Measurements from ENCODE around the gene MARK1.
"Not testable (repeated sequence)": the region's sequence is repeated elsewhere in the genome, so short reads cannot be mapped to it uniquely, and the experiment has no call there.

Gene MARK1

GRCh38 chr1:220529521-220530020, 1.6 kb downstream of the MARK1 start:
- no peak for DNase-seq

- DNase-seq: no peak
Measured at GRCh38 chr1:220533504-220534109, 5.7 kb downstream of the MARK1 start.

- peak; percentile 64 for DNase-seq
Measured at GRCh38 chr1:220544901-220545303, 17.0 kb downstream of the MARK1 start.

GRCh38 chr1:220550811-220551399, 23.0 kb downstream of the MARK1 start:
- DNase-seq: no peak

GRCh38 chr1:220551718-220552117, 23.8 kb downstream of the MARK1 start:
- DNase-seq: no peak

- no peak for DNase-seq
Measured at GRCh38 chr1:220552672-220553260, 24.8 kb downstream of the MARK1 start.

GRCh38 chr1:220556641-220557040, 28.7 kb downstream of the MARK1 start:
- DNase-seq: no peak

GRCh38 chr1:220563564-220563963, 35.6 kb downstream of the MARK1 start:
- no peak for DNase-seq

- no peak for DNase-seq
Measured at GRCh38 chr1:220564216-220564615, 36.3 kb downstream of the MARK1 start.

GRCh38 chr1:220565670-220566069, 37.7 kb downstream of the MARK1 start:
- DNase-seq: no peak

- DNase-seq: no peak
Measured at GRCh38 chr1:220566869-220567268, 38.9 kb downstream of the MARK1 start.

GRCh38 chr1:220572416-220572815, 44.5 kb downstream of the MARK1 start:
- no peak for DNase-seq

- DNase-seq: no peak
Measured at GRCh38 chr1:220573836-220574235, 45.9 kb downstream of the MARK1 start.

GRCh38 chr1:220575718-220576497, 48.0 kb downstream of the MARK1 start:
- no peak for DNase-seq

GRCh38 chr1:220577926-220578325, 50.0 kb downstream of the MARK1 start:
- no peak for DNase-seq

GRCh38 chr1:220579317-220579716, 51.4 kb downstream of the MARK1 start:
- no peak for DNase-seq

- DNase-seq: no peak
Measured at GRCh38 chr1:220592714-220593113, 64.8 kb downstream of the MARK1 start.

GRCh38 chr1:220594356-220594755, 66.4 kb downstream of the MARK1 start:
- DNase-seq: no peak

- no peak for DNase-seq
Measured at GRCh38 chr1:220595179-220595578, 67.2 kb downstream of the MARK1 start.

- DNase-seq: no peak
Measured at GRCh38 chr1:220604926-220605325, 77.0 kb downstream of the MARK1 start.

- DNase-seq: not testable (repeated sequence)
Measured at GRCh38 chr1:220605651-220606050, 77.7 kb downstream of the MARK1 start.

GRCh38 chr1:220611100-220611499, 83.2 kb downstream of the MARK1 start:
- DNase-seq: not testable (repeated sequence)

GRCh38 chr1:220616836-220617235, 88.9 kb downstream of the MARK1 start:
- no peak for DNase-seq

- DNase-seq: no peak
Measured at GRCh38 chr1:220628431-220628830, 100.5 kb downstream of the MARK1 start.

Measured in islet precursor cell (in vitro differentiated cells).